Endothelial cell (in vitro differentiated cells): ENCODE results near the gene MYORG. TPM values are rescaled to one million over a fixed set of nuclear protein-coding genes. Genes with fewer than 3 reads are reported as not detected.

Source experiments
- DNase-seq: peaks from one replicate; pipeline ENCODE4 v3.0.0; 2021; ENCODE audit warnings: low spot score
- H3K27ac Mint-ChIP-seq: one replicate; pipeline ENCODE4 v1.8.0; 2021; ENCODE audit warnings: mixed read lengths, inconsistent platforms; ENCODE audit not compliant: unreplicated experiment
- H3K27me3 Mint-ChIP-seq: one replicate; pipeline ENCODE4 v1.8.0; 2021; ENCODE audit warnings: mild to moderate bottlenecking, moderate library complexity, mixed read lengths, inconsistent platforms; ENCODE audit not compliant: unreplicated experiment
- H3K36me3 Mint-ChIP-seq: one replicate; pipeline ENCODE4 v1.8.0; 2021; ENCODE audit warnings: mild to moderate bottlenecking, low read depth, mixed read lengths, inconsistent platforms; ENCODE audit not compliant: unreplicated experiment
- H3K4me1 Mint-ChIP-seq: one replicate; pipeline ENCODE4 v1.8.0; 2021; ENCODE audit warnings: mild to moderate bottlenecking, mixed read lengths, inconsistent platforms; ENCODE audit not compliant: unreplicated experiment
- H3K4me3 Mint-ChIP-seq: one replicate; pipeline ENCODE4 v1.8.0; 2021; ENCODE audit warnings: mild to moderate bottlenecking, mixed read lengths, inconsistent platforms; ENCODE audit not compliant: unreplicated experiment
- H3K9me3 Mint-ChIP-seq: one replicate; pipeline ENCODE4 v1.8.0; 2021; ENCODE audit warnings: mixed read lengths, inconsistent platforms; ENCODE audit not compliant: unreplicated experiment
- CTCF ChIP-seq: fragments of 200-600 bp; sonication (generic); IDR thresholded peaks from one replicate; pipeline ENCODE4 v1.5.0; 2021; ENCODE audit warnings: antibody characterized with exemption; ENCODE audit not compliant: unreplicated experiment
- total RNA-seq: library from RNA; stranded (reverse); fragmentation: NEBNext Ultra II Directional; extraction: Animal tissue kit (Norgen Biotek cat#: 25700); gene quantifications from one replicate; pipeline ENCODE4 v1.2.1, GENCODE V29; 2021; ENCODE audit not compliant: unreplicated experiment

Gene MYORG
- total RNA-seq, 1 donor from 2014 or later: 77.0 TPM

- no peak for DNase-seq
- Mint-ChIP-seq H3K36me3 (peaks cover 3% of the 10 kb centered on the region), H3K4me3 (peak overlapping the region; percentile 27), H3K27ac (peak overlapping the region; percentile 54), H3K27me3 (no peaks in the 10 kb centered on the region), H3K4me1 (peaks cover 4% of the 10 kb centered on the region), H3K9me3 (no peaks in the 10 kb centered on the region)
- TF ChIP-seq CTCF: no peak
Observed at GRCh38 chr9:34349324-34349723, 27.4 kb downstream of the MYORG start.

- TF ChIP-seq CTCF: no peak
- DNase-seq: no peak
- Mint-ChIP-seq H3K4me1 (peaks cover 4% of the 10 kb centered on the region), H3K27me3 (no peaks in the 10 kb centered on the region), H3K36me3 (peaks cover 3% of the 10 kb centered on the region), H3K27ac (no peak overlapping the region), H3K4me3 (no peak overlapping the region), H3K9me3 (no peaks in the 10 kb centered on the region)
Observed at GRCh38 chr9:34347800-34348158, 28.9 kb downstream of the MYORG start.

GRCh38 chr9:34346873-34347799 lies 29.6 kb downstream of the MYORG start:
- H3K4me1 Mint-ChIP-seq: peaks cover 7% of the 10 kb centered on the region
- H3K27ac Mint-ChIP-seq: no peak overlapping the region
- H3K27me3 Mint-ChIP-seq: no peaks in the 10 kb centered on the region
- H3K4me3 Mint-ChIP-seq: no peak overlapping the region
- no peak for TF ChIP-seq CTCF
- DNase-seq: no peak
- no peaks in the 10 kb centered on the region for H3K9me3 Mint-ChIP-seq
- H3K36me3 Mint-ChIP-seq: peaks cover 3% of the 10 kb centered on the region

- peaks cover 14% of the 10 kb centered on the region for H3K4me1 Mint-ChIP-seq
- DNase-seq: no peak
- H3K9me3 Mint-ChIP-seq: no peaks in the 10 kb centered on the region
- no peak for TF ChIP-seq CTCF
- H3K27ac Mint-ChIP-seq: no peak overlapping the region
- peaks cover 2% of the 10 kb centered on the region for H3K27me3 Mint-ChIP-seq
- peaks cover 6% of the 10 kb centered on the region for H3K36me3 Mint-ChIP-seq
- no peak overlapping the region for H3K4me3 Mint-ChIP-seq
Observed at GRCh38 chr9:34343605-34344004, 33.1 kb downstream of the MYORG start.

GRCh38 chr9:34343090-34343489 lies 33.6 kb downstream of the MYORG start:
- DNase-seq: no peak
- Mint-ChIP-seq H3K4me1 (peaks cover 14% of the 10 kb centered on the region), H3K4me3 (no peak overlapping the region), H3K27ac (no peak overlapping the region), H3K36me3 (peaks cover 6% of the 10 kb centered on the region), H3K9me3 (no peaks in the 10 kb centered on the region), H3K27me3 (peaks cover 2% of the 10 kb centered on the region)
- no peak for TF ChIP-seq CTCF
